HG03521 (cell line): ENCODE measurements around the gene ST6GALNAC3.
"Not testable (repeated sequence)": the region's sequence is repeated elsewhere in the genome, so short reads cannot be mapped to it uniquely, and the experiment has no call there.

Experiments
- ATAC-seq: cut with Tn5 transposase; IDR thresholded peaks from one replicate; pipeline ENCODE4 v1.9.1; 2021; ENCODE audit warnings: mild to moderate bottlenecking, moderate library complexity; ENCODE audit not compliant: unreplicated experiment

Gene ST6GALNAC3

GRCh38 chr1:76074321-76075187 lies at the start of gene ST6GALNAC3:
Gene ST6GALNAC3 (plus strand): TSS chr1:76074746.
- ATAC-seq: peak; percentile 94

GRCh38 chr1:76027341-76027740 lies 47.2 kb upstream of the ST6GALNAC3 start:
- ATAC-seq: no peak

DNA sequence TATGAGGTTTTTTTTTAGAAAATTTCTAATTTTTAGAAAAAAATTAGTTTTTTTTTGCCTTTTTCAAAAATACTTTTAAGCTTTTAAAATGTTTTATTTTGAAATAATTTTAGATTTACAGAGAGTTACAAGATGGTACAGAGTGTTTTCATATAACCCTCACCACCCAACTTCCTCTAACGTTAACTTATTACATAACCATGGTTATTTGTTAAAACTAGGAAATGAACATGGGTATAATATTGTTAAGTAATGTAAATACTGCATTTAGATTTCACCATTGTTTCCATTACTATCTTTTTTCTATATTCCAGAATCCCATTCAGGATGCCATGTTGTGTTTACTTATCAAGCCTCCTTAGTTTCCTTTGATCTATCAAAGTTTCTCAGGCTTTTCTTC lies 45.2 kb upstream of the ST6GALNAC3 start:
- no peak for ATAC-seq

- no peak for ATAC-seq
Observed at GRCh38 chr1:76031496-76031895, 43.0 kb upstream of the ST6GALNAC3 start.

GRCh38 chr1:76033800-76034475 lies 40.6 kb upstream of the ST6GALNAC3 start:
- ATAC-seq: no peak

DNA sequence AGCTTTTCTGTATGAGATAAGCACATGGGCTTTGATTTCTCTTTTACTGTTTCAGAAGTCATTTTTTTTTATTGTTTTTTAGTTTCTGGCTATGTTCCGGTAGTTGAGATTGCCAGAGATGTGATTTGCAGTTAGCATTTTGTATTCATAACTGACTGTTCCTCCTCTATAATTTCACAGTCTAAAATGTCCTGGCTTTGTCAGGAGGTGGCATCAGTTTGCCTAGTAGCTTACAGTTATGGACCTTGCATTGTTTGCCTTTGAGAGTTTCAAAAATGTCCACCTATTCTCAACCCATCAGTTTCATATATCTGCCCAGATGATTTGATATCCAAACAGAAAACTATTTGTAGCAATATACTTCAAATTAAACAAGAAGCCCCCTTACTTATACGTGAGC lies 39.5 kb upstream of the ST6GALNAC3 start:
- no peak for ATAC-seq

GRCh38 chr1:76037324-76037723 lies 37.2 kb upstream of the ST6GALNAC3 start:
- ATAC-seq: no peak

GRCh38 chr1:76038287-76039004 lies 36.1 kb upstream of the ST6GALNAC3 start:
- no peak for ATAC-seq

DNA sequence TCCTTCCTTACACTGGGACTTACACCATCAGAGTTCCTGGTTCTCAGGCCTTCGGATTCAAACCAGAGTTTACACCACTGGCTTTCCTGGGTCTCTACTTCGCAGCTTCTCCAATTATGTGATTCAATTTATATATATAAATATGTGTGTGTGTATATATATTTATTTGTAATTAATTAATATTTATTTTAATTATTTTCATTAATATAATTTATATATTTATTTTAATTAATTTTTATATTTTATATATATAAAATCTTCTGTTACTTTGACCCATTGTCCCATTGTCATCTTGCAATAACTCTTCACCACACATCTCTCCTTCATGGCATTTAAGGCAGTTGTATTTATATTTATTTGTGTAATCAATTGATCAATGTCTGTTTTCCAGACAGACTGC lies 28.4 kb upstream of the ST6GALNAC3 start:
- ATAC-seq: no peak

GRCh38 chr1:76048219-76048618 lies 26.3 kb upstream of the ST6GALNAC3 start:
- ATAC-seq: no peak

- no peak for ATAC-seq
Observed at GRCh38 chr1:76048926-76049325, 25.6 kb upstream of the ST6GALNAC3 start.

DNA sequence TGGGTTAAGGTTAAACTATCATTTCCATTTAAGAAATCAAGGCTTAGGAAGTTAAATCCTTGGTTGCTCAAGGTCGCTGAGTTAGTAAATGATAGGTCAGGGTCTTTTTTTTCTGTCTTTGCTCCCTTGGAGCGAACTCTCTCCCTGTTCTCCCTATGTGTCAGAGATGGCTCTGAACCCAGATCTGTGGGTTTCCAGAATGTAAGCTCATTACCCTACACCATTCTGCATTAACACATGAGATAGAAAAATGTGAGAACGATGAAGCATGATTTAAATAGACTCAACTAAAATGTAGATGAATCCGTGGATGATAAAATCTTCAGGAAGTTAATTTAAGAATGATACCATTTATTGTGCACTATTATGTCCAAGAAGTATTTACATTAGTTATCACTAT lies 25.0 kb upstream of the ST6GALNAC3 start:
- no peak for ATAC-seq

- ATAC-seq: not testable (repeated sequence)
Observed at GRCh38 chr1:76050073-76050472, 24.5 kb upstream of the ST6GALNAC3 start.

DNA sequence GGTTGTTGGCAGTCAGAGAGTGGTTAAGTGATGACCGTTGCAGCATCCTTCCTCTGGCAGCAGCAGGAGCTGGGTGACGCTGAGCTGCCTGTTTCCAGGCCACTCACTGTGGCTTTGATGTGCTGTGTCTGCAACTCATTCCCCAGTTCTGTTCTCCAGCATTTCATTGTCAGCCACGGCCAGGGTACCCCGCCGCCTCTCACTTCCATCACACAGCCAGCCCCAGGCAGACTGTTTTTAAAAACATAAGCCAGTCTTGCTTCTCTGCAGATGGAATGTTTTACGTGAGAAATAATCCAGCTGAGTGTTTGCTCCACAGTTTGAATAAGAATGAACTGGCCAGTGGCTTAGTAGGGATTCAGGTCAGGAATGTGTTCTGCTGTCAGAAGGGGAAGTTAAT lies 21.5 kb upstream of the ST6GALNAC3 start:
- no peak for ATAC-seq

DNA sequence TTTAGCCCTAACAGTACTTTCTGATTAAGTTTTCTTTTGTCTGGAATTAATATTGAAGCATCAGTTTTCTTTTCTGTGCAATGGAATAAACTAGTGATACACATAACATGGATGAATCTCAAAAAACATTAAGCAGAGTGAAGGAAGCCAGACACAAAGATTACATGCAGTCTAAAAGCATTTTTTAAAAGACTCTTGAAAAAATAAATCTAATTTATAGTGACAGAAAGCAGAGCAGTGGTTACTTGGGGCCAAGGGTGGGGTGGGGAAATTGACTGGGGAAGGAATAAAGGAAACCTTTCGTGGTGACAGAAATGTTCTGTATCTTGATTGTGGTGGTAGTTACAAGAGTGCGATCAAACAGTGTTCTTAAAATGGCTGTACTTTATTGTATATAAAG lies 20.2 kb upstream of the ST6GALNAC3 start:
- ATAC-seq: no peak

GRCh38 chr1:76055987-76056386 lies 18.6 kb upstream of the ST6GALNAC3 start:
- ATAC-seq: no peak

GRCh38 chr1:76059451-76059850 lies 15.1 kb upstream of the ST6GALNAC3 start:
- ATAC-seq: no peak

GRCh38 chr1:76065270-76065669 lies 9.3 kb upstream of the ST6GALNAC3 start:
- ATAC-seq: no peak

GRCh38 chr1:76066394-76066793 lies 8.2 kb upstream of the ST6GALNAC3 start:
- ATAC-seq: no peak

DNA sequence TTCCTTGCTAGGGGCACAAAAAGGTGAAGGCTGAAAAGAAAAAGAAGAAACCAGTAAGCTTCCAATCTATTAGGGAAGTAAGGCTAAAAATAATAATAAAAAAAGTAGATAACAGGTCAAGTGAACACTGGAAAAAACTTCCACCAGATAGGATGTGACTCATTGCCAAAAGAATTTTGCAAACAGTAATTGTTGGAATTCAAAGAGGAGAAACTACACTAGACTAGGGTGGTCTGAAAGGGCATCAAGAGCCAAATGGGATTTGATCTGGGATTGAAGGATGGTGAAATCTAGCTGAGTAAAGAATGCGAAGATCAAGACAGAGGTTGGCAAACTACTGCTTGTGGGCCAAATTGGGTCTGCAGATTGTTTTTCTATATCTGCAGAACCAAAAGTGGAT lies 6.0 kb upstream of the ST6GALNAC3 start:
- ATAC-seq: no peak

DNA sequence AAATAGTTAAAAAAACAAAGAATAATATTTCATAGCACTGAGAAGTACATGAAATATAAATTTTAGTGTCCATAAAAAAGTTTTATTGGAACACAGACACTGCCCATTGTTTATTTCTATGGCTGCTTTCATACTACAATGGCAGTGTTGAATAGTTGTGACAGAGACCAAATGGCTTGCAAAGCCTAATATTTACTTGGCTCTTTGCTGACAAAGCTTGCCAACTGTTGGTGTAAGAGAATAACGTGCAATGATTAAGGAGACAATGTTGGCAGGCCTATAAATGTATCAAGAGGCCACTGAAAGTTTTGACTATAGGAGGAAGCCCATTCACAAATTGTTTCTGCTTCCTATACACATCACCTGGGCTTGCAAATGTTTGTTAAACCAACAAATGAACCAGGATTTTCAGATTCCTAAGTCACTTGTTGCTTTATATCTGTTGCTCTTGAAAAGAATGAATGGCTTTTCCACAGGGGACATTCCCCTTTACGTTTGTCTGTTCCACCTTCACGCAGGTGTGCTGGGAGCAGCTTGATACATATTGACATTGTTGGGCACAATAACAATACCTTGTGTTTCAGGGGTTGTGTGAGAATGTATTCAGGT lies 5.5 kb upstream of the ST6GALNAC3 start:
- ATAC-seq: no peak
